Transverse colon (tissue), 4 donors: ENCODE data around the gene LTV1. TPM values are rescaled to one million over a fixed set of nuclear protein-coding genes. Genes with fewer than 3 reads are reported as not detected.

Experiments used
- DNase-seq: peaks from one replicate; pipeline ENCODE4 v3.0.0-alpha.2; 2019
- H3K27ac ChIP-seq, 4 donors: fragments of 200-600 bp; sonication (generic); 2 replicates each; pipeline ENCODE4 v1.5.1; 2016 to 2018; ENCODE audit warnings: inconsistent platforms in 4 of 4
- H3K27me3 ChIP-seq: fragments of 200-600 bp; sonication (generic); 2 replicates; pipeline ENCODE4 v1.5.1; 2017; ENCODE audit warnings: inconsistent platforms
- H3K36me3 ChIP-seq, 4 donors: fragments of 200-600 bp; sonication (generic); 2 replicates each; pipeline ENCODE4 v1.5.1; 2017 to 2019; ENCODE audit warnings: inconsistent platforms in 4 of 4
- H3K4me1 ChIP-seq, 4 donors: fragments of 200-600 bp; sonication (generic); 2 replicates each; pipeline ENCODE4 v1.5.1; 2017 to 2020; ENCODE audit warnings: inconsistent platforms in 4 of 4
- H3K4me3 ChIP-seq, 4 donors: fragments of 200-600 bp; sonication (generic); 1 replicate in 1 of 4; 2 replicates in 3 of 4; pipeline versions ENCODE4 v1.5.1 to v1.6.1; 2017 to 2019; ENCODE audit warnings: inconsistent platforms in 4 of 4
- H3K9me3 ChIP-seq, 2 donors: fragments of 200-600 bp; sonication (generic); 2 replicates each; pipeline ENCODE4 v1.5.1; 2017 to 2019; ENCODE audit warnings: inconsistent platforms in 2 of 2
- EP300 ChIP-seq: sonication (generic); formaldehyde crosslinking; IDR thresholded peaks from one replicate; pipeline ENCODE4 v1.6.1; 2017; ENCODE audit warnings: antibody characterized with exemption, low read depth
- POLR2A ChIP-seq: fragments of 450-650 bp; IDR thresholded peaks from one replicate; pipeline ENCODE4 v1.6.1; 2016; ENCODE audit warnings: antibody characterized with exemption, mild to moderate bottlenecking, moderate library complexity
- POLR2AphosphoS5 ChIP-seq, 3 donors: sonication (generic); formaldehyde crosslinking; IDR thresholded peaks; one replicate each; pipeline ENCODE4 v1.6.1; 2016; ENCODE audit warnings: antibody characterized with exemption in 3 of 3
- WGBS, 2 donors: methylation state at CpG; one replicate each; pipeline ENCODE4 v1.1.5; 2018; ENCODE audit warnings: low coverage in 1 of 2; 5-methylcytosine and 5-hydroxymethylcytosine counted together
- in situ Hi-C, 4 donors: fragments of 200-750 bp; cut with MboI; loops; one replicate each; pipeline versions ENCODE4 v1.15.0 to v1.15.1; 2017; ENCODE audit warnings: low sequenced_read_pairs in 3 of 4, low pct_ligation_motif_present in 1 of 4, low pct_unique_long_range_greater_than_20kb in 1 of 4
- intact Hi-C: fragments of 100-400 bp; cut with DNase I; formaldehyde crosslinking; loops from one replicate; pipeline ENCODE4 v1.15.1; 2023; ENCODE audit warnings: low total_unique reads
- small RNA-seq, 4 donors: library from RNA; depleted of rRNA; stranded (forward); fragments of <200 nt; gene quantifications; one replicate each; pipeline ENCODE3, GENCODE V24; 2016
- total RNA-seq, 4 donors: library from RNA; depleted of rRNA; stranded (reverse); fragments of >200 nt; gene quantifications; one replicate each; pipeline ENCODE4 v1.1.0, GENCODE V29; 2016
- TF ChIP-seq, protein P1 (sequence below), 5 experiments: fragments of 200-600 bp in 3 of 5; fragments of 450-650 bp in 2 of 5; sonication (generic) in 3 of 5; IDR thresholded peaks; 1 replicate in 2 of 5; 2 replicates in 3 of 5; pipeline ENCODE4 v1.5.1; 2016 to 2017; ENCODE audit warnings: antibody characterized with exemption in 5 of 5, inconsistent platforms in 3 of 5, mild to moderate bottlenecking in 2 of 5, moderate library complexity in 1 of 5

The LTV1 gene
- total RNA-seq, 4 donors from 2014 or later = 0.80 to 13.2 (median 4.1) TPM

DNA sequence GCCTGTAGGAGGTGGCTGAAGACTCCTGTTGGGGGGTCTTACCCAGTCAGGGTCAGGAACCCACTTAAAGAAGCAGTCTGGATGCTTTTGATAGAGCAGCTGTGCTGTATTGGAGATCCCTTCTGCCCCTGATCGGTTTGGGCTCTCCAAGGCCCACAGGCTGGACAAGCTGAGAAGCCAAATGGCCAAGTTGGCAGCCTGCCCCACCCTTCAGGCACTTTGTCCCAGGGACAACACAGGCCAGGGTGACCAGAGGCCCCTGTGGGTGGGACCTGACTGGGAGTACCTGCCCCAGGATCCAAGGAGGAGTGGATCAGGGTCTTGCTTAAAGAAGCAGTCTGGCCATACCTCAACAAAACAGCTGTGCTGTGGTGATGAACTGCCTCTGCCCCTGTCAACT lies 69.5 kb downstream of the LTV1 start:
- Histone ChIP-seq H3K4me3 (no peak overlapping the region), H3K27me3 (no peaks in the 10 kb centered on the region), H3K27ac (no peak overlapping the region), H3K36me3 (no peaks in the 10 kb centered on the region), H3K4me1 (no peaks in the 10 kb centered on the region), H3K9me3 (peaks cover 5 to 6% of the 10 kb centered on the region in 2 donors)
- TF ChIP-seq POLR2A = no peak
- no peak for TF ChIP-seq EP300
- TF ChIP-seq POLR2AphosphoS5 (IDR thresholded peaks at IDR 0.05) = no peak
- TF ChIP-seq, protein P1, sequence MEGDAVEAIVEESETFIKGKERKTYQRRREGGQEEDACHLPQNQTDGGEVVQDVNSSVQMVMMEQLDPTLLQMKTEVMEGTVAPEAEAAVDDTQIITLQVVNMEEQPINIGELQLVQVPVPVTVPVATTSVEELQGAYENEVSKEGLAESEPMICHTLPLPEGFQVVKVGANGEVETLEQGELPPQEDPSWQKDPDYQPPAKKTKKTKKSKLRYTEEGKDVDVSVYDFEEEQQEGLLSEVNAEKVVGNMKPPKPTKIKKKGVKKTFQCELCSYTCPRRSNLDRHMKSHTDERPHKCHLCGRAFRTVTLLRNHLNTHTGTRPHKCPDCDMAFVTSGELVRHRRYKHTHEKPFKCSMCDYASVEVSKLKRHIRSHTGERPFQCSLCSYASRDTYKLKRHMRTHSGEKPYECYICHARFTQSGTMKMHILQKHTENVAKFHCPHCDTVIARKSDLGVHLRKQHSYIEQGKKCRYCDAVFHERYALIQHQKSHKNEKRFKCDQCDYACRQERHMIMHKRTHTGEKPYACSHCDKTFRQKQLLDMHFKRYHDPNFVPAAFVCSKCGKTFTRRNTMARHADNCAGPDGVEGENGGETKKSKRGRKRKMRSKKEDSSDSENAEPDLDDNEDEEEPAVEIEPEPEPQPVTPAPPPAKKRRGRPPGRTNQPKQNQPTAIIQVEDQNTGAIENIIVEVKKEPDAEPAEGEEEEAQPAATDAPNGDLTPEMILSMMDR (IDR thresholded peaks at IDR 0.05) = no peak
- WGBS, 2 donors = 80% methylated on average over 1 of the region's 1 CpG; no CpG with 5 or more reads in 1 of the 2 donors
- no peak for DNase-seq
- in situ Hi-C loops (no loop called here), intact Hi-C loops (no loop called here)

Small RNA genes within 50 kb of the gene (small RNA-seq; reads per million reads assigned to genes)
- gene ZC2HC1B = 0 reads per million in 4 donors

Other genes with a start within 250 kb of the LTV1 start
- gene PHACTR2, start 165.4 kb upstream of the LTV1 start, total RNA-seq = 10 to 100 TPM; 38.6 to 56.8 (median 48.7) TPM
- not detected for gene ZC2HC1B, start 21.1 kb downstream of the LTV1 start, total RNA-seq
- gene PLAGL1, start 164.9 kb downstream of the LTV1 start, total RNA-seq = 100 to 1,000 TPM in 1 of 4 donors, 10 to 100 TPM in 3; 45.3 to 133 (median 50.4) TPM